ENCODE measurements around the gene ZNF117. TPM values are rescaled to one million over a fixed set of nuclear protein-coding genes. Genes with fewer than 3 reads are reported as not detected.
"Not testable (repeated sequence)": the region's sequence is repeated elsewhere in the genome, so short reads cannot be mapped to it uniquely, and the experiment has no call there.

Gene ZNF117
- total RNA-seq, 1 experiment from 2014 or later, result 2.5 TPM

- H3K9me3 Mint-ChIP-seq (ENCODE audit: low read depth, unreplicated experiment), result peaks cover 2% of the 10 kb centered on the region
- intact Hi-C loops (cut with micrococcal nuclease; ENCODE audit: unreplicated experiment), result no loop called here
- no peaks in the 10 kb centered on the region for H3K36me3 Mint-ChIP-seq (ENCODE audit: insufficient read depth, unreplicated experiment)
- H3K4me1 Mint-ChIP-seq (ENCODE audit: low read depth, unreplicated experiment), result no peaks in the 10 kb centered on the region
- DNase-seq, result peak; percentile 17
- H3K27ac Mint-ChIP-seq (ENCODE audit: unreplicated experiment), result no peak overlapping the region
- CTCF ChIA-PET, result no interaction called here
- TF ChIP-seq, protein P1, sequence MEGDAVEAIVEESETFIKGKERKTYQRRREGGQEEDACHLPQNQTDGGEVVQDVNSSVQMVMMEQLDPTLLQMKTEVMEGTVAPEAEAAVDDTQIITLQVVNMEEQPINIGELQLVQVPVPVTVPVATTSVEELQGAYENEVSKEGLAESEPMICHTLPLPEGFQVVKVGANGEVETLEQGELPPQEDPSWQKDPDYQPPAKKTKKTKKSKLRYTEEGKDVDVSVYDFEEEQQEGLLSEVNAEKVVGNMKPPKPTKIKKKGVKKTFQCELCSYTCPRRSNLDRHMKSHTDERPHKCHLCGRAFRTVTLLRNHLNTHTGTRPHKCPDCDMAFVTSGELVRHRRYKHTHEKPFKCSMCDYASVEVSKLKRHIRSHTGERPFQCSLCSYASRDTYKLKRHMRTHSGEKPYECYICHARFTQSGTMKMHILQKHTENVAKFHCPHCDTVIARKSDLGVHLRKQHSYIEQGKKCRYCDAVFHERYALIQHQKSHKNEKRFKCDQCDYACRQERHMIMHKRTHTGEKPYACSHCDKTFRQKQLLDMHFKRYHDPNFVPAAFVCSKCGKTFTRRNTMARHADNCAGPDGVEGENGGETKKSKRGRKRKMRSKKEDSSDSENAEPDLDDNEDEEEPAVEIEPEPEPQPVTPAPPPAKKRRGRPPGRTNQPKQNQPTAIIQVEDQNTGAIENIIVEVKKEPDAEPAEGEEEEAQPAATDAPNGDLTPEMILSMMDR (IDR thresholded peaks at IDR 0.05; ENCODE audit: unreplicated experiment), result no peak
- peak overlapping the region; percentile 39 for H3K4me3 Mint-ChIP-seq (ENCODE audit: low read depth, unreplicated experiment)
- H3K27me3 Mint-ChIP-seq (ENCODE audit: unreplicated experiment), result peaks cover 12% of the 10 kb centered on the region
- no TSS peak for BruUV-seq (replicated peaks)
Measured at GRCh38 chr7:64946772-64947171, 44.1 kb downstream of the ZNF117 start.

GRCh38 chr7:64945503-64946175, 45.2 kb downstream of the ZNF117 start:
- Mint-ChIP-seq H3K4me1 (ENCODE audit: low read depth, unreplicated experiment) (no peaks in the 10 kb centered on the region), H3K27me3 (ENCODE audit: unreplicated experiment) (peaks cover 12% of the 10 kb centered on the region), H3K27ac (ENCODE audit: unreplicated experiment) (no peak overlapping the region), H3K4me3 (ENCODE audit: low read depth, unreplicated experiment) (no peak overlapping the region), H3K9me3 (ENCODE audit: low read depth, unreplicated experiment) (peaks cover 2% of the 10 kb centered on the region), H3K36me3 (ENCODE audit: insufficient read depth, unreplicated experiment) (no peaks in the 10 kb centered on the region)
- no peak for DNase-seq
- BruUV-seq (replicated peaks), result no TSS peak
- CTCF ChIA-PET, result no interaction called here
- TF ChIP-seq, protein P1 (IDR thresholded peaks at IDR 0.05; ENCODE audit: unreplicated experiment), result no peak
- intact Hi-C loops (cut with micrococcal nuclease; ENCODE audit: unreplicated experiment), result no loop called here

GRCh38 chr7:64944667-64945502, 46.0 kb downstream of the ZNF117 start:
- CTCF ChIA-PET; H3K9me3 Mint-ChIP-seq (ENCODE audit: low read depth, unreplicated experiment); intact Hi-C loops (cut with micrococcal nuclease; ENCODE audit: unreplicated experiment); H3K4me3 Mint-ChIP-seq (ENCODE audit: low read depth, unreplicated experiment); BruUV-seq (replicated peaks); H3K27ac Mint-ChIP-seq (ENCODE audit: unreplicated experiment); H3K4me1 Mint-ChIP-seq (ENCODE audit: low read depth, unreplicated experiment); H3K36me3 Mint-ChIP-seq (ENCODE audit: insufficient read depth, unreplicated experiment); DNase-seq: not testable (repeated sequence)
- peaks cover 12% of the 10 kb centered on the region for H3K27me3 Mint-ChIP-seq (ENCODE audit: unreplicated experiment)

GRCh38 chr7:64940021-64940420, 50.8 kb downstream of the ZNF117 start:
- H3K4me1 Mint-ChIP-seq (ENCODE audit: low read depth, unreplicated experiment); H3K27me3 Mint-ChIP-seq (ENCODE audit: unreplicated experiment); H3K9me3 Mint-ChIP-seq (ENCODE audit: low read depth, unreplicated experiment); H3K4me3 Mint-ChIP-seq (ENCODE audit: low read depth, unreplicated experiment); DNase-seq; CTCF ChIA-PET; intact Hi-C loops (cut with micrococcal nuclease; ENCODE audit: unreplicated experiment); H3K36me3 Mint-ChIP-seq (ENCODE audit: insufficient read depth, unreplicated experiment); H3K27ac Mint-ChIP-seq (ENCODE audit: unreplicated experiment); BruUV-seq (replicated peaks): not testable (repeated sequence)

- H3K9me3 Mint-ChIP-seq (ENCODE audit: low read depth, unreplicated experiment), result peaks cover 2% of the 10 kb centered on the region
- H3K4me3 Mint-ChIP-seq (ENCODE audit: low read depth, unreplicated experiment), result no peak overlapping the region
- DNase-seq, result no peak
- TF ChIP-seq, protein P1 (IDR thresholded peaks at IDR 0.05; ENCODE audit: unreplicated experiment), result no peak
- BruUV-seq (replicated peaks), result no TSS peak
- no peaks in the 10 kb centered on the region for H3K4me1 Mint-ChIP-seq (ENCODE audit: low read depth, unreplicated experiment)
- no peaks in the 10 kb centered on the region for H3K27me3 Mint-ChIP-seq (ENCODE audit: unreplicated experiment)
- intact Hi-C loops (cut with micrococcal nuclease; ENCODE audit: unreplicated experiment), result no loop called here
- H3K36me3 Mint-ChIP-seq (ENCODE audit: insufficient read depth, unreplicated experiment), result no peaks in the 10 kb centered on the region
- CTCF ChIA-PET, result no interaction called here
- no peak overlapping the region for H3K27ac Mint-ChIP-seq (ENCODE audit: unreplicated experiment)
Measured at GRCh38 chr7:64938540-64938939, 52.3 kb downstream of the ZNF117 start.

Data from Calu3 (cell line).